ENCODE data around the gene ZNF493.

Gene ZNF493

GRCh38 chr19:21432590-21432989, 35.7 kb downstream of the ZNF493 start:
- no peak overlapping the region for H3K4me3 ChIP-seq (ENCODE audit: low read length)
- TF ChIP-seq CTCF (conservative IDR thresholded peaks at IDR 0.05; ENCODE audit: low read length): no peak
- no peak for DNase-seq (ENCODE audit: low read depth)

GRCh38 chr19:21434516-21434915, 37.6 kb downstream of the ZNF493 start:
- no peak for TF ChIP-seq CTCF (conservative IDR thresholded peaks at IDR 0.05; ENCODE audit: low read length)
- no peak overlapping the region for H3K4me3 ChIP-seq (ENCODE audit: low read length)
- no peak for DNase-seq (ENCODE audit: low read depth)

GRCh38 chr19:21434967-21435544, 38.1 kb downstream of the ZNF493 start:
- DNase-seq (ENCODE audit: low read depth): no peak

GRCh38 chr19:21439201-21439751, 42.3 kb downstream of the ZNF493 start:
- no peak for TF ChIP-seq CTCF (conservative IDR thresholded peaks at IDR 0.05; ENCODE audit: low read length)
- no peak for DNase-seq (ENCODE audit: low read depth)
- no peak overlapping the region for H3K4me3 ChIP-seq (ENCODE audit: low read length)

More at GRCh38 chr19:21434967-21435544, 38.1 kb downstream of the ZNF493 start:
- no peak for TF ChIP-seq CTCF (conservative IDR thresholded peaks at IDR 0.05; ENCODE audit: low read length)
- H3K4me3 ChIP-seq (ENCODE audit: low read length): no peak overlapping the region

GRCh38 chr19:21440321-21440720, 43.4 kb downstream of the ZNF493 start:
- no peak for DNase-seq (ENCODE audit: low read depth)
- TF ChIP-seq CTCF (conservative IDR thresholded peaks at IDR 0.05; ENCODE audit: low read length): no peak
- H3K4me3 ChIP-seq (ENCODE audit: low read length): no peak overlapping the region

GRCh38 chr19:21451187-21451586, 54.3 kb downstream of the ZNF493 start:
- no peak for TF ChIP-seq CTCF (conservative IDR thresholded peaks at IDR 0.05; ENCODE audit: low read length)
- H3K4me3 ChIP-seq (ENCODE audit: low read length): no peak overlapping the region
- no peak for DNase-seq (ENCODE audit: low read depth)

- no peak overlapping the region for H3K4me3 ChIP-seq (ENCODE audit: low read length)
- no peak for DNase-seq (ENCODE audit: low read depth)
- TF ChIP-seq CTCF (conservative IDR thresholded peaks at IDR 0.05; ENCODE audit: low read length): no peak
These were observed 58.0 kb downstream of the ZNF493 start for GRCh38 chr19:21454901-21455300.

All from AG10803 (cell line).